Measurements from ENCODE around the gene DVL1. TPM values are rescaled to one million over a fixed set of nuclear protein-coding genes. Genes with fewer than 3 reads are reported as not detected.

DVL1 gene
- total RNA-seq, 1 donor from 2014 or later = 92.9 TPM

DNA sequence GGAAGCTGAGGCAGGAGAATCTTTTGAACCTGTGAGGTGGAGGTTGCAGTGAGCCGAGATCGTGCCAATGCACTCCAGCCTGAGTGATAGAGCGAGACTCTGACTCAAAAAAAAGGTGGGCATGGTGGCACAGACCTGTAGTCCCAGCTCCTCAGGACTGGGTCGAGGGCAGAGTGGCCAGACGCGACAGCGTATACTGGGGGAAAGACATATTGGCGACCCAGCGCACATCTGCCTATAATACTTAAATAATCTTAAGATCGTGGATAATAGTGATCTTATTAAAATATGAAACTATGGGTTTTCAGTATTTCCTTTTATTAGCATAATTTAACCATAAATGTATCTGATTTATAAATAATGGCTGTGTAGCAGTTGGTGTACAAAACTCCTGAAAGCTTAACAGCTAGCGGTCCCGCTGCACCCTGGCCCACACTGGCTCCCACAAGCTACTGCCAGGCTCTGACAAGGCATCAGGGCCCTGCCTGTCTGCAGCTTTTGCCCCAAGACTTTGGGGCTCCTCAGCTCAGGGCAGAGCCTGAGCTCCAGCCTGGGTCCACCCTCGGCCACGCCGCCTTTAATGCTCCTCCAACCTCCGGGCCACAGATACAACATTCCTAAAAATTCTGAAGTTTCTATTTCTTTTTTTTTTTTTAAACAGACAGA, 28.5 kb upstream of the DVL1 start:
- Mint-ChIP-seq H3K27ac (ENCODE audit: unreplicated experiment) (no peak overlapping the region), H3K9me3 (ENCODE audit: unreplicated experiment) (no peaks in the 10 kb centered on the region), H3K4me3 (ENCODE audit: unreplicated experiment) (no peak overlapping the region), H3K4me1 (ENCODE audit: unreplicated experiment) (peaks cover 15% of the 10 kb centered on the region), H3K27me3 (ENCODE audit: unreplicated experiment) (no peaks in the 10 kb centered on the region), H3K36me3 (ENCODE audit: unreplicated experiment) (peaks cover 6% of the 10 kb centered on the region)
- TF ChIP-seq, protein P1, sequence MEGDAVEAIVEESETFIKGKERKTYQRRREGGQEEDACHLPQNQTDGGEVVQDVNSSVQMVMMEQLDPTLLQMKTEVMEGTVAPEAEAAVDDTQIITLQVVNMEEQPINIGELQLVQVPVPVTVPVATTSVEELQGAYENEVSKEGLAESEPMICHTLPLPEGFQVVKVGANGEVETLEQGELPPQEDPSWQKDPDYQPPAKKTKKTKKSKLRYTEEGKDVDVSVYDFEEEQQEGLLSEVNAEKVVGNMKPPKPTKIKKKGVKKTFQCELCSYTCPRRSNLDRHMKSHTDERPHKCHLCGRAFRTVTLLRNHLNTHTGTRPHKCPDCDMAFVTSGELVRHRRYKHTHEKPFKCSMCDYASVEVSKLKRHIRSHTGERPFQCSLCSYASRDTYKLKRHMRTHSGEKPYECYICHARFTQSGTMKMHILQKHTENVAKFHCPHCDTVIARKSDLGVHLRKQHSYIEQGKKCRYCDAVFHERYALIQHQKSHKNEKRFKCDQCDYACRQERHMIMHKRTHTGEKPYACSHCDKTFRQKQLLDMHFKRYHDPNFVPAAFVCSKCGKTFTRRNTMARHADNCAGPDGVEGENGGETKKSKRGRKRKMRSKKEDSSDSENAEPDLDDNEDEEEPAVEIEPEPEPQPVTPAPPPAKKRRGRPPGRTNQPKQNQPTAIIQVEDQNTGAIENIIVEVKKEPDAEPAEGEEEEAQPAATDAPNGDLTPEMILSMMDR (IDR thresholded peaks at IDR 0.05) = no peak
- DNase-seq (ENCODE audit: extremely low spot score, unreplicated experiment) = no peak

GRCh38 chr1:1376551-1377226, 27.5 kb upstream of the DVL1 start:
- Mint-ChIP-seq H3K4me3 (ENCODE audit: unreplicated experiment) (peak overlapping the region; percentile 22), H3K27ac (ENCODE audit: unreplicated experiment) (peak overlapping the region; percentile 42), H3K27me3 (ENCODE audit: unreplicated experiment) (no peaks in the 10 kb centered on the region), H3K4me1 (ENCODE audit: unreplicated experiment) (peaks cover 21% of the 10 kb centered on the region), H3K36me3 (ENCODE audit: unreplicated experiment) (peaks cover 4% of the 10 kb centered on the region), H3K9me3 (ENCODE audit: unreplicated experiment) (no peaks in the 10 kb centered on the region)
- TF ChIP-seq, protein P1 (IDR thresholded peaks at IDR 0.05) = no peak
- DNase-seq (ENCODE audit: extremely low spot score, unreplicated experiment) = no peak

GRCh38 chr1:1374929-1375662, 25.9 kb upstream of the DVL1 start, which contains the start of gene AURKAIP1:
TSS of gene AURKAIP1 (minus strand) at chr1:1375207. CDS start at chr1:1374756, 451 bp downstream.
- H3K27ac Mint-ChIP-seq (ENCODE audit: unreplicated experiment) = peak within 1 kb of the TSS; percentile 94
- H3K36me3 Mint-ChIP-seq (ENCODE audit: unreplicated experiment) = peaks cover 3% of the 10 kb centered on the region
- peaks cover 21% of the 10 kb centered on the region for H3K4me1 Mint-ChIP-seq (ENCODE audit: unreplicated experiment)
- TF ChIP-seq, protein P1 (IDR thresholded peaks at IDR 0.05) = peak; percentile 46
- H3K9me3 Mint-ChIP-seq (ENCODE audit: unreplicated experiment) = no peaks in the 10 kb centered on the region
- DNase-seq (ENCODE audit: extremely low spot score, unreplicated experiment) = peak; percentile 100
- H3K4me3 Mint-ChIP-seq (ENCODE audit: unreplicated experiment) = peak within 1 kb of the TSS; percentile 84
- H3K27me3 Mint-ChIP-seq (ENCODE audit: unreplicated experiment) = no peaks in the 10 kb centered on the region

GRCh38 chr1:1374589-1374928, 25.3 kb upstream of the DVL1 start:
- no peak for DNase-seq (ENCODE audit: extremely low spot score, unreplicated experiment)
- H3K27me3 Mint-ChIP-seq (ENCODE audit: unreplicated experiment) = no peaks in the 10 kb centered on the region
- H3K27ac Mint-ChIP-seq (ENCODE audit: unreplicated experiment) = peak overlapping the region; percentile 94
- H3K36me3 Mint-ChIP-seq (ENCODE audit: unreplicated experiment) = peaks cover 3% of the 10 kb centered on the region
- H3K4me3 Mint-ChIP-seq (ENCODE audit: unreplicated experiment) = peak overlapping the region; percentile 84
- H3K9me3 Mint-ChIP-seq (ENCODE audit: unreplicated experiment) = no peaks in the 10 kb centered on the region
- H3K4me1 Mint-ChIP-seq (ENCODE audit: unreplicated experiment) = peaks cover 21% of the 10 kb centered on the region
- TF ChIP-seq, protein P1 (IDR thresholded peaks at IDR 0.05) = no peak
